Peyer's patch (tissue), 4 donors: ENCODE data around the gene EFCAB5. TPM values are rescaled to one million over a fixed set of nuclear protein-coding genes. Genes with fewer than 3 reads are reported as not detected.
"Not testable (repeated sequence)": the region's sequence is repeated elsewhere in the genome, so short reads cannot be mapped to it uniquely, and the experiment has no call there.

Source experiments
- DNase-seq, 3 donors: peaks; one replicate each; pipeline ENCODE4 v3.0.0-alpha.2; 2017 to 2019
- H3K27ac ChIP-seq, 4 donors: fragments of 200-600 bp; sonication (generic); one replicate each; pipeline ENCODE4 v1.5.1; 2016 to 2019
- H3K27me3 ChIP-seq, 2 donors: fragments of 200-600 bp; sonication (generic); one replicate each; pipeline ENCODE4 v1.5.1; 2019
- H3K36me3 ChIP-seq, 3 donors: fragments of 200-600 bp; sonication (generic); one replicate each; pipeline ENCODE4 v1.5.1; 2016 to 2019
- H3K4me1 ChIP-seq, 4 donors: fragments of 200-600 bp; sonication (generic); one replicate each; pipeline ENCODE4 v1.5.1; 2016 to 2019
- H3K4me3 ChIP-seq, 4 donors: fragments of 200-600 bp; sonication (generic); 1 replicate in 3 of 4; 2 replicates in 1 of 4; pipeline ENCODE4 v1.5.1; 2016 to 2019; ENCODE audit warnings: mild to moderate bottlenecking in 1 of 4
- H3K9me3 ChIP-seq, 4 donors: fragments of 200-600 bp; sonication (generic); one replicate each; pipeline ENCODE4 v1.5.1; 2016 to 2019; ENCODE audit warnings: mild to moderate bottlenecking in 1 of 4
- POLR2A ChIP-seq, 2 donors: fragments of 450-650 bp; IDR thresholded peaks; one replicate each; pipeline ENCODE4 v1.5.1; 2017; ENCODE audit warnings: antibody characterized with exemption in 2 of 2, mild to moderate bottlenecking in 2 of 2, moderate library complexity in 2 of 2
- total RNA-seq, 4 donors: library from RNA; depleted of rRNA; stranded (reverse); fragments of >200 nt; gene quantifications; one replicate each; pipeline ENCODE4 v1.1.0, GENCODE V29; 2016
- TF ChIP-seq, protein P1 (sequence below), 6 experiments: fragments of 450-650 bp in 4 of 6; fragments of 200-600 bp in 2 of 6; sonication (generic) in 1 of 6; IDR thresholded peaks; one replicate each; pipeline ENCODE4 v1.5.1; 2017 to 2019; ENCODE audit warnings: antibody characterized with exemption in 6 of 6, mild to moderate bottlenecking in 3 of 6, moderate library complexity in 1 of 6

EFCAB5 gene
- total RNA-seq, 4 donors from 2014 or later: 0.53 to 5.8 (median 1.6) TPM

DNA sequence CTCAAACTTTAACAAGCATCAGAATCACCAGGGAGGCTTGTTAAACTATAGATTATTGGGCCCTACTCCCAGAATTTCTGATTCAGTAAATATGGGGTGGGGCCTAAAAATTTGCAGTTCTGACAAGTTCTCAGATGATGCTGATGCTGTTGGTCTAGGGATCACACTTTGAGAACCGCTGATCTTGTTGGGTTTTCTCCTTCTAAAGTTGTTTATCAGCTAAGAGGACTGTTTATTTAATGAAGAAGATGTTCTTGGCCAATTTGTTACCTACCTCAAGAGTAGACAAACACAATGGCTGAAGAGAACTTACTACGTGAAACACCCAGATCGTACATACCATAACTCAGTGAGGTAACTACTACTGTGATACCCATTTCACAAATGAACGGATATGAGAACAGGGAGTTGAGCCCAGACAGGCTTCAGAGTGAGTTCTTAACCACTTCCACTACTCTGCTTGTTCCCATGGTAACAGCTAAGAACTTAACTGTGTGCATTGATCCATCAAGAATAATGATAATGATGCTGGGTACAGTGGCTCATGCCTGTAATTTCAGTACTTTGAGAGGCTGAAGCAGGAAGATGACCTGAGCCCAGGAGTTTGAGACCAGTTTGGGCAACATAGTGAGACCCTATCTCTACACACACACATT lies 89.9 kb downstream of the EFCAB5 start:
- no peaks in the 10 kb centered on the region for H3K27me3 ChIP-seq
- DNase-seq: no peak
- H3K27ac ChIP-seq: no peak overlapping the region
- H3K4me3 ChIP-seq: no peak overlapping the region
- no peaks in the 10 kb centered on the region for H3K36me3 ChIP-seq
- no peaks in the 10 kb centered on the region for H3K4me1 ChIP-seq
- H3K9me3 ChIP-seq: no peaks in the 10 kb centered on the region
- TF ChIP-seq POLR2A (IDR thresholded peaks at IDR 0.05): no peak
- TF ChIP-seq, protein P1, sequence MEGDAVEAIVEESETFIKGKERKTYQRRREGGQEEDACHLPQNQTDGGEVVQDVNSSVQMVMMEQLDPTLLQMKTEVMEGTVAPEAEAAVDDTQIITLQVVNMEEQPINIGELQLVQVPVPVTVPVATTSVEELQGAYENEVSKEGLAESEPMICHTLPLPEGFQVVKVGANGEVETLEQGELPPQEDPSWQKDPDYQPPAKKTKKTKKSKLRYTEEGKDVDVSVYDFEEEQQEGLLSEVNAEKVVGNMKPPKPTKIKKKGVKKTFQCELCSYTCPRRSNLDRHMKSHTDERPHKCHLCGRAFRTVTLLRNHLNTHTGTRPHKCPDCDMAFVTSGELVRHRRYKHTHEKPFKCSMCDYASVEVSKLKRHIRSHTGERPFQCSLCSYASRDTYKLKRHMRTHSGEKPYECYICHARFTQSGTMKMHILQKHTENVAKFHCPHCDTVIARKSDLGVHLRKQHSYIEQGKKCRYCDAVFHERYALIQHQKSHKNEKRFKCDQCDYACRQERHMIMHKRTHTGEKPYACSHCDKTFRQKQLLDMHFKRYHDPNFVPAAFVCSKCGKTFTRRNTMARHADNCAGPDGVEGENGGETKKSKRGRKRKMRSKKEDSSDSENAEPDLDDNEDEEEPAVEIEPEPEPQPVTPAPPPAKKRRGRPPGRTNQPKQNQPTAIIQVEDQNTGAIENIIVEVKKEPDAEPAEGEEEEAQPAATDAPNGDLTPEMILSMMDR (IDR thresholded peaks at IDR 0.05): no peak

DNA sequence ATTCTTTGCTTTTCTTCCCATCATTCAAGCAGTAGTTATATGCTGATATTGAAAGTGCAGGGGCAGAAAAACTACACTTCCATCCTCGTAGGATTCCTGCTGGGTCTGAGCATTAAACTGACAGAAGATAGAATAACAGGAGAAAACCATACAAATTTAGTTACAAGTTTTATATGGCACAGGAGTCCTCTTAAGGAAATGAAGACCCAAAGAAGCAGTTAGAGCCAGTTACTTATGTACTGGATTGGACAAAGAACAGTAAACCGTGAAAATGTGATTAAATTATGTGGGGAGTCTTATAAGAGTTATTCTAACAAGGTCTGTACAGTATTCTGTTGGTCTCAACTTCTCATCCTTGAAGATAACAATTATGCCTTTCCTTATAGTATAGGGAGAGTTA lies 93.9 kb downstream of the EFCAB5 start:
- Histone ChIP-seq H3K4me3 (no peak overlapping the region), H3K27ac (no peak overlapping the region), H3K4me1 (no peaks in the 10 kb centered on the region), H3K36me3 (no peaks in the 10 kb centered on the region), H3K9me3 (no peaks in the 10 kb centered on the region), H3K27me3 (no peaks in the 10 kb centered on the region)
- DNase-seq: no peak
- no peak for TF ChIP-seq POLR2A (IDR thresholded peaks at IDR 0.05)
- TF ChIP-seq, protein P1 (IDR thresholded peaks at IDR 0.05): no peak

DNA sequence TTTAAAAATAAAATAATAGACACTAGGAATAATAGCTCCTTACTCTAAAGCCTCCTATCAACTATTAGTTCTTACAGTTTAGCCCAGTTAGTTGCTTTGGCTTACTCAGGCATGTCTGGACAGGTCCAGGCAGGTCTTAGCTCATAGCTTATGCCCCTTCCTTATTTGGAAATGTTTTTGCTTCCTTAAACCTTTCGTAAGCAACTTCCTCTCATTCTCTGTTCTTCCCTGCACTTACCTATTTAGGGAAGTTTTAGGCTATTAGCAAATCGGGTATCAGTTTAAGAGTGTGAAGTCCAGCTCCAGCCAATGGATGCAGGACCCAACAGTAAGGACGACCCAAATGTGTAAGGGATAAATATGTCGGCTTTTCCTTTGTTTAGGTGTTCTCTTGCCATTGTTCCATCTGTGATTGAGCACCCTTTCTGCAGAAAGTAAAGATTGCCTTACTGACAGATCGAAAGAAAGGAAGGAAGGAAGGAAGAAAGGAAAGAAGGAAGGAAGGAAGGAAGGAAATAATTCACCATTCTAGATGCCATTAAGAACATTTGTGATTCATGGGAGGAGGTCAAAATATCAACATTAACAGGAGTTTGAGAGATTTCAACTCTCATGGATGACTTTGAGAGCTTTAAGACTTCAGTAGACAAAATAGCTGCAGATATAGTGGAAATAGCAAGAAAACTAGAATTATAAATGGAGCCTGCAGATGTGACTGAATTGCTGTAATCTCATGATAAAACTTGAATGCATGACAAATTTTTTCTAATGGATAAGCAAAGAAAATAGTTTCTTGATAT lies 99.5 kb downstream of the EFCAB5 start:
- not testable (repeated sequence) for H3K9me3 ChIP-seq, DNase-seq, H3K4me3 ChIP-seq, H3K36me3 ChIP-seq, H3K4me1 ChIP-seq, H3K27ac ChIP-seq, H3K27me3 ChIP-seq

DNA sequence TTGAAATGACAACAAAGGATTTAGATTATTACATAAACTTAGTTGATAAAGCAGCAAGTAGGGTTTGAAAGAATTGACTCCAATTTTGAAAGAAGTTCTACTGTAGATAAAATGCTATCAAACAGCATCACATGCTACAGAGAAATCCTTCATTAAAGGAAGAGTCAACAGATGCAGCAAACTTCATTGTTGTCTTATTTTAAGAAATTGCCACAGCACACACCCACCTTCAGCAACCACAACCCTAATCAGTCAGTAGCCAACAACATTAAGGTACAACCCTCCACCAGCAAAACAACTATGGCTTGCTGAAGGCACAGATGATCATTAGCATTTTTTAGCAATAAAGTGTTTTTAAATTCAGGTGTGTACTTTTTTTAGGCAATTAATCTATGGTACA lies 100.1 kb downstream of the EFCAB5 start:
- Histone ChIP-seq H3K9me3 (no peaks in the 10 kb centered on the region), H3K27me3 (no peaks in the 10 kb centered on the region), H3K27ac (no peak overlapping the region), H3K36me3 (no peaks in the 10 kb centered on the region), H3K4me3 (no peak overlapping the region), H3K4me1 (no peaks in the 10 kb centered on the region)
- DNase-seq: no peak
- TF ChIP-seq, protein P1 (IDR thresholded peaks at IDR 0.05): no peak
- TF ChIP-seq POLR2A (IDR thresholded peaks at IDR 0.05): no peak

DNA sequence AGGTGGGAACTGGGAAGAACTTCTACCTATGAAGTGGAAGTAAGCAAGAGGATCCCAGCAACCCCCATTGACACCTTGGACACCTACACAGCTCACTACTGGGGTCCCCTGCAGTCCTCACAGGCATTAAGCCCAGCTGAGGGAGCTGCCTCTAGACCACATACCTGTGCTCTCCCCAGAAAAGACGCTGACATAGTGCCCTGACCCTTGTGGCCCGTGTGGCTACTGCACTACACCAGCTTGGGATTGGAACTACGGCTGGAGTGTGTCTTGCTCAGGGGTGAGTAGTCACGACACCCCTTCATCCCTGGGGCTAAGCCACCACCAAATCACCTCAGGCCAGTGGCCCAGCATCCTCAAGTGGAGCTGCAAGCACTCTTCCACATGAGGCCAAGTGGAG lies 120.9 kb downstream of the EFCAB5 start:
- Histone ChIP-seq H3K9me3 (peaks cover 0 to 20% (median 3%) of the 10 kb centered on the region in 4 donors), H3K4me1 (no peaks in the 10 kb centered on the region), H3K27me3 (no peaks in the 10 kb centered on the region), H3K4me3 (no peak overlapping the region), H3K27ac (no peak overlapping the region), H3K36me3 (no peaks in the 10 kb centered on the region)
- DNase-seq: no peak
- TF ChIP-seq POLR2A (IDR thresholded peaks at IDR 0.05): no peak
- TF ChIP-seq, protein P1 (IDR thresholded peaks at IDR 0.05): no peak

DNA sequence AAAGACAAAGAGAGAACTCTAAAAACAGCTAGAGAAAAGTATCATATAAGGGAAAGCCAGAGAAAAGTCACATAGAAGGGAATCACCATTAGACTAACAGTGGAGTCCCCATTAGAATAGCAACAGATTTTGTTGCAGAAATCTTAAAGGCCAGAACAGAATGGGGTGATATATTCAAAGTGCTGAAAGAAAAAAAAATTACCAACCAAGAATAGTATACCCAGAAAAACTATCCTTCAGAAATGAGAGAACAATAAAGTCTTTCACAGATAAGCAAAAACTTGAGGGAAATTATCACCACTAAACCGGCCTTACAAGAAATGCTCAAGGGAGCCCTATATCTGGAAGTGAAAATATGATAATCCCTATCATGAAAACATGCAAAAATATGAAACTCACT lies 123.3 kb downstream of the EFCAB5 start:
- Histone ChIP-seq H3K27ac (no peak overlapping the region), H3K9me3 (peaks cover 0 to 20% (median 3%) of the 10 kb centered on the region in 4 donors), H3K36me3 (no peaks in the 10 kb centered on the region), H3K4me3 (no peak overlapping the region), H3K4me1 (no peaks in the 10 kb centered on the region), H3K27me3 (no peaks in the 10 kb centered on the region)
- DNase-seq: no peak
- TF ChIP-seq POLR2A (IDR thresholded peaks at IDR 0.05): no peak
- TF ChIP-seq, protein P1 (IDR thresholded peaks at IDR 0.05): no peak
